NT2/D1 (cell line): ENCODE results near the gene LRRC51.

Source experiments
- DNase-seq: peaks from one replicate; pipeline ENCODE4 v3.0.0-alpha.2; 2011; ENCODE audit warnings: low read depth, low spot score
- H3K27me3 ChIP-seq: 2 replicates; pipeline ENCODE4 v1.6.0; 2011; ENCODE audit warnings: mild to moderate bottlenecking; ENCODE audit not compliant: insufficient read length, insufficient read depth
- H3K36me3 ChIP-seq: 2 replicates; pipeline ENCODE4 v1.6.1; 2011; ENCODE audit warnings: mild to moderate bottlenecking, low read length, mixed read lengths; ENCODE audit not compliant: insufficient read depth, insufficient read length
- H3K4me1 ChIP-seq: 2 replicates; pipeline ENCODE4 v1.5.1; 2011; ENCODE audit not compliant: insufficient read depth, insufficient read length
- H3K4me3 ChIP-seq: 2 replicates; pipeline ENCODE4 v1.5.1; 2011; ENCODE audit warnings: low read depth; ENCODE audit not compliant: insufficient read length
- H3K9ac ChIP-seq: 2 replicates; pipeline ENCODE4 v1.6.0; 2011; ENCODE audit warnings: low read depth; ENCODE audit not compliant: insufficient read length
- H3K9me3 ChIP-seq: 2 replicates; pipeline ENCODE4 v1.5.1; 2011; ENCODE audit warnings: mild to moderate bottlenecking, low read length; ENCODE audit not compliant: insufficient read depth
- SUZ12 ChIP-seq: IDR thresholded peaks from 2 replicates; pipeline ENCODE4 v1.6.1; 2011; ENCODE audit not compliant: insufficient read length, insufficient read depth; ENCODE audit errors: extremely low read depth
- YY1 ChIP-seq: IDR thresholded peaks from 2 replicates; pipeline ENCODE4 v1.6.1; 2011; ENCODE audit not compliant: insufficient read length, insufficient read depth
- ZNF274 ChIP-seq: IDR thresholded peaks from 2 replicates; pipeline ENCODE4 v1.6.1; 2011; ENCODE audit warnings: mild to moderate bottlenecking, low read depth, low read length

LRRC51 gene, protein sequence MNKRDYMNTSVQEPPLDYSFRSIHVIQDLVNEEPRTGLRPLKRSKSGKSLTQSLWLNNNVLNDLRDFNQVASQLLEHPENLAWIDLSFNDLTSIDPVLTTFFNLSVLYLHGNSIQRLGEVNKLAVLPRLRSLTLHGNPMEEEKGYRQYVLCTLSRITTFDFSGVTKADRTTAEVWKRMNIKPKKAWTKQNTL

DNA sequence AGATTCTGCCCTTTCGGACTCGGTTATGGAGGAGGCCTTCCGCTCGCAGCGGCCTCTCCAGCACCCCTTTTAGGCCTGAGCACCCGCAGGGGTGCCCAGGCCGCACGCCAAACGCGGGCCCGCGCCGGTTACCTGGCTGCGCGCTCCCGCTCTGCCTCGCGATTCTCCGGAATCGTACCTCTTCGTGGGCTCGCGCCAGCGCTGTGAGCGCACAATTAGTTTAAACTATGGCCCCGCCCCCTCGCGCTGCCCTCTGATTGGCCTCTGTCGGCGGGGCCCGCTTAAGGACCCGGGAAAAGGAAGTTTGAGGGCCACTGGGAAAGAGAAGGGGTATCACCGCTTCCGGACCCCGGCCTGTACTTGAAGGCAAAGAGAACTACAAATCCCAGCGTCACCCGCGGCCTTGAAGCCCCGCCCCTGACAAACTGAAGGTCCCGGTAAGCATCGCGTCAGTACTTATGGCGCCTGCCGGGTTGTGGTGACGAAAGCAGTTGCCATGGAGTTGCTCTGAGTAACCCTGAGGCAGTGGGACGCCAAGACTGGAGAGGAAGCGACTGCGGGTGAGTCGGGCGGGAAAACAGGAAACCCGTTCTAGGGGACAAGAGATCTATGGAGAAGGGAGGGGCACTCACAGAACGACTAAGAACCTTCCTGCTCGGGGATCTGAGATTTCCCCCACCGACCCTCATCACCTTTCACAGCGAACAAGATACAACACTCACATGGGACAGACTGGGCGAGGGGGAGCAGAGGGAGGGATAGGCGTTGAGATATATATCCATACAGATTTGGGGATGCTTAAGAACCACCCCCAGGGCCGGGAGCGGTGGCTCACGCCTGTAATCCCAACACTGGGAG, at the start of gene LRRC51, which contains the start of gene NUMA1:
TSS of gene LRRC51 (plus strand) at position 525 of the 858 bp plus-strand sequence. CDS start 8,234 bp downstream, outside the sequence.
TSS of gene NUMA1 (minus strand) at position 217 of the 858 bp plus-strand sequence. CDS start 44,599 bp downstream, outside the sequence.
- Histone ChIP-seq H3K4me3 (peak within 1 kb of the TSS; percentile 71), H3K9ac (peak within 1 kb of the TSS; percentile 89), H3K4me1 (no peaks in the 10 kb centered on the region), H3K9me3 (no peaks in the 10 kb centered on the region), H3K27me3 (no peaks in the 10 kb centered on the region), H3K36me3 (peaks cover 5% of the 10 kb centered on the region)
- peak; percentile 100 for DNase-seq
- TF ChIP-seq ZNF274, result no peak
- no peak for TF ChIP-seq SUZ12
- peak; percentile 28 for TF ChIP-seq YY1

DNA sequence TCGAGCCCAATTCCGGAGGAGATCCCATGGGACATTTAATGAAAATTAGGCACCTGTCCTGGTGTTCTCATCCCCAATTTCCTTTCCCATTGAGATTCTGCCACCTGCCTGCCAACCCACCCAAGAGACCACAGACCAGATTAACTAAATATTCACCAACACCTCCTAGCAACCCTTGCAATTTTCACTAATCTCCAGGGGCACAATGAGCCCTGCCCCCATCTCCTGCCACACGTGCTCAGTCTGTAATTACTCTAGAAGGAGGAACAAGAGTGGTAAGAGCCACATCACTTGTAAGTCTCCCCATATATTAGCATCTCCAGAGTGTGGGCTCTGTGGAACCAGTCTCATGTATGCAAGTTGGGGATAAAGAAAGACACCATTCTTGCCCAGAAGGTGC, 44.0 kb upstream of the LRRC51 start:
- Histone ChIP-seq H3K4me1 (peaks cover 20% of the 10 kb centered on the region), H3K9ac (no peak overlapping the region), H3K27me3 (no peaks in the 10 kb centered on the region), H3K36me3 (peaks cover 21% of the 10 kb centered on the region), H3K9me3 (no peaks in the 10 kb centered on the region), H3K4me3 (no peak overlapping the region)
- DNase-seq, result no peak
- no peak for TF ChIP-seq ZNF274
- no peak for TF ChIP-seq YY1
- no peak for TF ChIP-seq SUZ12

GRCh38 chr11:72037554-72038311, 42.9 kb upstream of the LRRC51 start:
- TF ChIP-seq SUZ12, result no peak
- TF ChIP-seq ZNF274, result no peak
- TF ChIP-seq YY1, result no peak
- no peaks in the 10 kb centered on the region for H3K27me3 ChIP-seq
- H3K36me3 ChIP-seq, result peaks cover 21% of the 10 kb centered on the region
- H3K9ac ChIP-seq, result peak overlapping the region; percentile 8
- no peak overlapping the region for H3K4me3 ChIP-seq
- no peak for DNase-seq
- peaks cover 20% of the 10 kb centered on the region for H3K4me1 ChIP-seq
- H3K9me3 ChIP-seq, result no peaks in the 10 kb centered on the region

- Histone ChIP-seq H3K36me3 (peaks cover 17% of the 10 kb centered on the region), H3K4me3 (no peak overlapping the region), H3K27me3 (no peaks in the 10 kb centered on the region), H3K4me1 (peaks cover 20% of the 10 kb centered on the region), H3K9me3 (no peaks in the 10 kb centered on the region), H3K9ac (peak overlapping the region; percentile 8)
- DNase-seq, result no peak
- TF ChIP-seq SUZ12 (no peak), ZNF274 (no peak), YY1 (no peak)
Observed at GRCh38 chr11:72038491-72038890, 42.2 kb upstream of the LRRC51 start.

- TF ChIP-seq YY1 (no peak), SUZ12 (no peak), ZNF274 (no peak)
- Histone ChIP-seq H3K4me3 (no peak overlapping the region), H3K36me3 (peaks cover 13% of the 10 kb centered on the region), H3K9ac (peak overlapping the region; percentile 83), H3K9me3 (no peaks in the 10 kb centered on the region), H3K4me1 (peaks cover 20% of the 10 kb centered on the region), H3K27me3 (no peaks in the 10 kb centered on the region)
- no peak for DNase-seq
Observed at GRCh38 chr11:72039031-72039855, 41.4 kb upstream of the LRRC51 start.

GRCh38 chr11:72039856-72040401, 40.7 kb upstream of the LRRC51 start:
- TF ChIP-seq ZNF274 (no peak), YY1 (no peak), SUZ12 (no peak)
- Histone ChIP-seq H3K4me1 (peaks cover 20% of the 10 kb centered on the region), H3K4me3 (peak overlapping the region; percentile 37)

More at GRCh38 chr11:72039856-72040401, 40.7 kb upstream of the LRRC51 start:
- no peak for DNase-seq
- no peaks in the 10 kb centered on the region for H3K27me3 ChIP-seq
- peak overlapping the region; percentile 83 for H3K9ac ChIP-seq
- H3K9me3 ChIP-seq, result no peaks in the 10 kb centered on the region
- peaks cover 15% of the 10 kb centered on the region for H3K36me3 ChIP-seq
